ENCODE results near the gene PI4K2A.
"Not testable (repeated sequence)": the region's sequence is repeated elsewhere in the genome, so short reads cannot be mapped to it uniquely, and the experiment has no call there.

PI4K2A gene

DNA sequence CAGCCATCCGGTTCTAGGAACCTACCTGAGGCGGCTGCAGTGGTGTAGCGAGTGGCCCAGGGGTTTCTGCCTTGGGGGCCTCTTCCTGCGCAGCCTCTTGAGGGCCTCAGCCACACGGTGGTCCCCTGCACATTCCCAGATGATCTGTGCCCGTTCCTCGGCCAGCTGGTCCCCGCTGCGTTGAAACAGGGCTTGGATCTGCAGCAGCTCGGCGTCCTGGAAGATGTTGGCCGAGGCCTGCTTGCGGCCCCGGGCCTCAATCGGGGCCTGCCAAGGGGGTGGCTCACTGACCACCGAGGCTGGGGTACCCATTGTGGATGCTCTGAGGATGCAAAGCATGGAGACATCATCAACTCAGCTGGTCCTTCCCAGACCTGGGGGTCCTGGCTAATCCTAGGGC lies 39.1 kb downstream of the PI4K2A start:
- Histone ChIP-seq H3K27me3 (ENCODE audit: control insufficient read depth in 3 of 3, insufficient read depth in 3 of 3, low read depth in 1 of 3, low read length in 3 of 3) (no peaks in the 10 kb centered on the region), H2BK12ac (ENCODE audit: low read length) (no peak overlapping the region), H3K18ac (ENCODE audit: low read length) (no peak overlapping the region), H3K4me2 (ENCODE audit: insufficient read depth, low read length, poor library complexity, severe bottlenecking) (no peak overlapping the region), H4K91ac (ENCODE audit: low read depth, low read length, poor library complexity) (no peak overlapping the region), H3K14ac (ENCODE audit: low read length) (no peak overlapping the region), H3K4me1 (ENCODE audit: control insufficient read depth in 2 of 2, insufficient read depth in 1 of 2, low read depth in 1 of 2, low read length in 2 of 2) (peaks cover 0 to 2% of the 10 kb centered on the region in 2 donors), H2BK5ac (ENCODE audit: low read length) (no peak overlapping the region), H3K36me3 (replicated peaks in 1 of 2; ENCODE audit: control insufficient read depth in 2 of 2, insufficient read depth in 2 of 2, low read length in 2 of 2) (peaks cover 14 to 26% of the 10 kb centered on the region in 2 donors), H2AFZ (ENCODE audit: low read length) (no peak overlapping the region), H3K27ac (replicated peaks; ENCODE audit: low read length) (no peak overlapping the region), H3K4ac (ENCODE audit: low read length) (no peak overlapping the region), H2BK15ac (ENCODE audit: low read length) (no peak overlapping the region), H3K23ac (ENCODE audit: low read depth, low read length, poor library complexity) (no peak overlapping the region), H2AK5ac (ENCODE audit: low read depth, low read length) (no peak overlapping the region), H3K9me3 (replicated peaks in 1 of 2; ENCODE audit: control insufficient read depth in 2 of 2, insufficient read depth in 1 of 2, low read depth in 1 of 2, low read length in 2 of 2) (no peaks in the 10 kb centered on the region), H3K9ac (ENCODE audit: low read depth, low read length, poor library complexity) (peak overlapping the region; percentile 35), H4K8ac (ENCODE audit: low read depth, low read length) (no peak overlapping the region), H3K4me3 (ENCODE audit: low read length in 2 of 2) (no peak overlapping the region), H2BK120ac (ENCODE audit: low read depth, low read length) (no peak overlapping the region), H3K79me1 (ENCODE audit: low read depth, low read length) (no peaks in the 10 kb centered on the region)
- no peak for DNase-seq (ENCODE audit: low spot score)
- no CpG with 5 or more reads among the region's 16 CpGs for WGBS, 2 donors (ENCODE audit: extremely low coverage in 2 of 2, insufficient read length in 2 of 2, insufficient replicate concordance in 1 of 2)

DNA sequence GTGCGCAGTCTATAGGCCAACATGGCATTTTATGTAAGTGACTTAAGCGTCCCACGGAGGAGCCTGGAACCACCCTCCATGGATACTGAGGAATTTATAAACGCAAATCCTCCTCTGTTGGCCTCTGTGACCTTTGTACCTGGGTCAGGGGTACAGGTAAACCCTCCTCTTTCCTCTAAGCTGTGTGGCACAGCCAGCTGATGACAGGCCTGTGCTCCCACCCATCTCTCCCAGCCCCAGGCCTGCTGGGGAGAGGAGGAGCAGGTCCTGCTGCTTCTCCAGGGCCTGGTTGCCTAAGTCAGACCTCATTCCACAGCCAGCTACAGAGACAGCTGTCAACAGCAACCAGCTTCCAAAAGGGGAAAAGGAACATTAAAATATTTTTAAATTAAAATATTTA lies 41.6 kb downstream of the PI4K2A start:
- Histone ChIP-seq H4K91ac (ENCODE audit: low read depth, low read length, poor library complexity) (no peak overlapping the region), H3K4me2 (ENCODE audit: insufficient read depth, low read length, poor library complexity, severe bottlenecking) (no peak overlapping the region), H3K36me3 (replicated peaks in 1 of 2; ENCODE audit: control insufficient read depth in 2 of 2, insufficient read depth in 2 of 2, low read length in 2 of 2) (peaks cover 3 to 7% of the 10 kb centered on the region in 2 donors), H4K8ac (ENCODE audit: low read depth, low read length) (no peak overlapping the region), H2AFZ (ENCODE audit: low read length) (no peak overlapping the region), H2BK12ac (ENCODE audit: low read length) (no peak overlapping the region), H3K9me3 (replicated peaks in 1 of 2; ENCODE audit: control insufficient read depth in 2 of 2, insufficient read depth in 1 of 2, low read depth in 1 of 2, low read length in 2 of 2) (no peaks in the 10 kb centered on the region), H2BK15ac (ENCODE audit: low read length) (no peak overlapping the region), H3K4me3 (ENCODE audit: low read length in 2 of 2) (no peak overlapping the region), H3K27me3 (ENCODE audit: control insufficient read depth in 3 of 3, insufficient read depth in 3 of 3, low read depth in 1 of 3, low read length in 3 of 3) (no peaks in the 10 kb centered on the region), H3K9ac (ENCODE audit: low read depth, low read length, poor library complexity) (no peak overlapping the region), H3K4me1 (ENCODE audit: control insufficient read depth in 2 of 2, insufficient read depth in 1 of 2, low read depth in 1 of 2, low read length in 2 of 2) (peaks cover 0 to 5% of the 10 kb centered on the region in 2 donors), H3K27ac (replicated peaks; ENCODE audit: low read length) (no peak overlapping the region), H2BK120ac (ENCODE audit: low read depth, low read length) (no peak overlapping the region), H3K14ac (ENCODE audit: low read length) (no peak overlapping the region), H3K79me1 (ENCODE audit: low read depth, low read length) (no peaks in the 10 kb centered on the region), H2AK5ac (ENCODE audit: low read depth, low read length) (no peak overlapping the region), H2BK5ac (ENCODE audit: low read length) (no peak overlapping the region), H3K18ac (ENCODE audit: low read length) (no peak overlapping the region), H3K23ac (ENCODE audit: low read depth, low read length, poor library complexity) (no peak overlapping the region), H3K4ac (ENCODE audit: low read length) (no peak overlapping the region)
- no CpG with 5 or more reads among the region's 4 CpGs for WGBS, 2 donors (ENCODE audit: extremely low coverage in 2 of 2, insufficient read length in 2 of 2, insufficient replicate concordance in 1 of 2)
- DNase-seq (ENCODE audit: low spot score) = no peak

DNA sequence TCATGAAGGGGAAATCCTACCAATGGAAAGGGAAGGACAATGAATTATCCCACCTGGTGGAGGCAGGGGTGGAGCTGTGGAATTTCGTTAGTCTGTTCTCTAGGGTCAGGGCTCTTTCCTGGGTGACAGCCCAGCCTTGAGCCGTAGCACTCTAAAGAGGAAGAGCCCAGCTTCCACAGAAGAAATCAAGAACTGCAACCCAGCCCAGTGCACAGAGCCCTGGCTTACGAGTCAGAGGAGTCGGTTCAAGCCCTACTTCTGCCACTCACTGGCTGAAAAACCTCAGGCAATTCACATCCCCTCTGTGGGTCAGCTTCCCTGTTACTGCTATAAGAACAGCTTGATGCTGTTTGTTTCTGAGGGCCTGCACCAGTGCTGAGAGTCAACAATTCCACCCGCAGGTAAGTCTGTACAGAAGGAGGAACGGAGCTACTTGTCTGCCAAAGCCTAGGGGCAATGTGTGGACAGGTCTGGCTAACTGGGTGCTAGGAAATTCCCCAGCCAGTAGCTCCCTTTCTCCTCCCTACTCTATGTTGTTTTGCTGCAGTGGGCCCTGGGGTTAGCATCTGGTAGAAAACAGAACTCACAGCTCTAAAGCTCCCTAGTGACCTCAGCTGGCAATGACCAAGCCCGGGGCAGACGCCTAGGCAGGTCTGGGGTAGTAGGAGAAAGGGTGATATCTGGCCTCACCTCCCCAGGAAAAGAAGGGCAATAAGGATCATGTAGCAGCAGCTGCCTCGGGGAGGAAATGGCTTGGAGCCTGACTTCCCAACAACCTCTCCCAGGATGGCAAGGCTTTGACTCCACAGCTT lies 43.3 kb downstream of the PI4K2A start:
- no peaks in the 10 kb centered on the region for H3K36me3 ChIP-seq (replicated peaks in 1 of 2; ENCODE audit: control insufficient read depth in 2 of 2, insufficient read depth in 2 of 2, low read length in 2 of 2)
- H3K27ac ChIP-seq (replicated peaks; ENCODE audit: low read length) = no peak overlapping the region
- peak overlapping the region; percentile 12 for H2AFZ ChIP-seq (ENCODE audit: low read length)
- no peak overlapping the region for H3K23ac ChIP-seq (ENCODE audit: low read depth, low read length, poor library complexity)
- no peaks in the 10 kb centered on the region for H3K79me1 ChIP-seq (ENCODE audit: low read depth, low read length)
- no peak overlapping the region for H3K4ac ChIP-seq (ENCODE audit: low read length)
- no peak overlapping the region for H4K91ac ChIP-seq (ENCODE audit: low read depth, low read length, poor library complexity)
- H3K9me3 ChIP-seq (replicated peaks in 1 of 2; ENCODE audit: control insufficient read depth in 2 of 2, insufficient read depth in 1 of 2, low read depth in 1 of 2, low read length in 2 of 2) = no peaks in the 10 kb centered on the region
- no peak overlapping the region for H2BK12ac ChIP-seq (ENCODE audit: low read length)
- H3K14ac ChIP-seq (ENCODE audit: low read length) = no peak overlapping the region
- no peak overlapping the region for H2BK15ac ChIP-seq (ENCODE audit: low read length)
- WGBS, 2 donors (ENCODE audit: extremely low coverage in 2 of 2, insufficient read length in 2 of 2, insufficient replicate concordance in 1 of 2) = no CpG with 5 or more reads among the region's 9 CpGs
- no peak overlapping the region for H2BK120ac ChIP-seq (ENCODE audit: low read depth, low read length)
- DNase-seq (ENCODE audit: low spot score) = no peak
- no peaks in the 10 kb centered on the region for H3K27me3 ChIP-seq (ENCODE audit: control insufficient read depth in 3 of 3, insufficient read depth in 3 of 3, low read depth in 1 of 3, low read length in 3 of 3)
- H3K4me3 ChIP-seq (ENCODE audit: low read length in 2 of 2) = no peak overlapping the region
- no peak overlapping the region for H4K8ac ChIP-seq (ENCODE audit: low read depth, low read length)
- no peak overlapping the region for H3K9ac ChIP-seq (ENCODE audit: low read depth, low read length, poor library complexity)
- H2BK5ac ChIP-seq (ENCODE audit: low read length) = no peak overlapping the region
- H3K18ac ChIP-seq (ENCODE audit: low read length) = no peak overlapping the region
- H3K4me1 ChIP-seq (ENCODE audit: control insufficient read depth in 2 of 2, insufficient read depth in 1 of 2, low read depth in 1 of 2, low read length in 2 of 2) = peaks cover 8 to 10% of the 10 kb centered on the region in 2 donors
- no peak overlapping the region for H3K4me2 ChIP-seq (ENCODE audit: insufficient read depth, low read length, poor library complexity, severe bottlenecking)
- H2AK5ac ChIP-seq (ENCODE audit: low read depth, low read length) = no peak overlapping the region

DNA sequence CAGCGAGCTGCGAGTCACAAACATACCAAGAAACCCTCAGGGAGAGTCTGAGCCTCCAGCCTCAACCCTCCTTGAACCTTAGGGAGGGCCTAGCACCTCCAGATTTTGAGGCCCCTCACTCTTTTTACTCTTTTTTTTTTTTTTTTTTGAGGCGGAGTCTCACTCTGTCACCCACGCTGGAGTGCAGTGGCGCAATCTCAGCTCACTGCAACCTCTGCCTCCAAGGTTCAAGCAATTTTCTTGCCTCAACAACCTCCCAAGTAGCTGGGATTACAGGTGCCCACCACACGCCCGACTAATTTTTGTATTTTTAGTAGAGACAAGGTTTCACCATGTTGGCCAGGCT lies 43.9 kb downstream of the PI4K2A start:
- H2BK15ac ChIP-seq (ENCODE audit: low read length); H2AFZ ChIP-seq (ENCODE audit: low read length); H3K18ac ChIP-seq (ENCODE audit: low read length); H3K14ac ChIP-seq (ENCODE audit: low read length); H2BK120ac ChIP-seq (ENCODE audit: low read depth, low read length); H3K4ac ChIP-seq (ENCODE audit: low read length); H3K27me3 ChIP-seq (ENCODE audit: control insufficient read depth in 3 of 3, insufficient read depth in 3 of 3, low read depth in 1 of 3, low read length in 3 of 3); H2AK5ac ChIP-seq (ENCODE audit: low read depth, low read length); H4K8ac ChIP-seq (ENCODE audit: low read depth, low read length); H3K27ac ChIP-seq (replicated peaks; ENCODE audit: low read length); H3K23ac ChIP-seq (ENCODE audit: low read depth, low read length, poor library complexity); H3K79me1 ChIP-seq (ENCODE audit: low read depth, low read length); DNase-seq (ENCODE audit: low spot score); H3K4me3 ChIP-seq (ENCODE audit: low read length in 2 of 2); H3K9me3 ChIP-seq (replicated peaks in 1 of 2; ENCODE audit: control insufficient read depth in 2 of 2, insufficient read depth in 1 of 2, low read depth in 1 of 2, low read length in 2 of 2); H3K4me2 ChIP-seq (ENCODE audit: insufficient read depth, low read length, poor library complexity, severe bottlenecking); H4K91ac ChIP-seq (ENCODE audit: low read depth, low read length, poor library complexity); H2BK5ac ChIP-seq (ENCODE audit: low read length); H3K36me3 ChIP-seq (replicated peaks in 1 of 2; ENCODE audit: control insufficient read depth in 2 of 2, insufficient read depth in 2 of 2, low read length in 2 of 2); H2BK12ac ChIP-seq (ENCODE audit: low read length); H3K9ac ChIP-seq (ENCODE audit: low read depth, low read length, poor library complexity): not testable (repeated sequence)
- no CpG with 5 or more reads among the region's 7 CpGs for WGBS, 2 donors (ENCODE audit: extremely low coverage in 2 of 2, insufficient read length in 2 of 2, insufficient replicate concordance in 1 of 2)
- peaks cover 8 to 10% of the 10 kb centered on the region in 2 donors for H3K4me1 ChIP-seq (ENCODE audit: control insufficient read depth in 2 of 2, insufficient read depth in 1 of 2, low read depth in 1 of 2, low read length in 2 of 2)

Data from neuronal stem cell (in vitro differentiated cells).